OCI-LY1 (cell line): ENCODE data around the gene PIGH.

Experiments used
- EZH2 ChIP-seq: fragments of 200-600 bp; sonication (generic), shearing (Covaris generic); IDR thresholded peaks from 2 replicates; pipeline ENCODE4 v1.8.0; 2017; ENCODE audit warnings: borderline replicate concordance, mixed run types, mild to moderate bottlenecking, antibody characterized with exemption, low read length, moderate library complexity, mixed read lengths
- TF ChIP-seq, protein P1 (sequence below): fragments of 200-600 bp; sonication (generic), shearing (Covaris generic); IDR thresholded peaks from 2 replicates; pipeline ENCODE4 v1.5.1; 2017; ENCODE audit warnings: mild to moderate bottlenecking, antibody characterized with exemption, low read length, moderate library complexity, mixed read lengths

DNA sequence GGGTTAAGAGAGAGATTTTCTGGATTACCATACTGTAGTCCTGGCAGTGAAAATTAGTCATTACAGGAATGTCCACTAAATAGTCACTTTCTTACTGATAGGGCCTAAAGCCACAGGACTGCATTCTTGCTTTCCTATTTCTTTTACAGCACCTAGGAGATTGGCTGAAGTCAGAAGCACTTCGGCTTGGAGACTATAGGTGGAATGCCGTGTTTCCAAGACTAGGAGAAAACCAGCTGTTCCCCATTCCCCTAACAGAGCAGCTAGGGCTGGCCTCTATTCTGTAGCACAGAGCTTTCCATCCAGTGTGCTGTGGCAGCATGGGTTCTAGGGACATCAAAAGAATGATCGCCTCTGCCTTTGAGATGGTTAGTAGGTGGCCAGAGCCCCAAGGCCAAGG is 15.1 kb downstream of the PIGH start:
- TF ChIP-seq, protein P1, sequence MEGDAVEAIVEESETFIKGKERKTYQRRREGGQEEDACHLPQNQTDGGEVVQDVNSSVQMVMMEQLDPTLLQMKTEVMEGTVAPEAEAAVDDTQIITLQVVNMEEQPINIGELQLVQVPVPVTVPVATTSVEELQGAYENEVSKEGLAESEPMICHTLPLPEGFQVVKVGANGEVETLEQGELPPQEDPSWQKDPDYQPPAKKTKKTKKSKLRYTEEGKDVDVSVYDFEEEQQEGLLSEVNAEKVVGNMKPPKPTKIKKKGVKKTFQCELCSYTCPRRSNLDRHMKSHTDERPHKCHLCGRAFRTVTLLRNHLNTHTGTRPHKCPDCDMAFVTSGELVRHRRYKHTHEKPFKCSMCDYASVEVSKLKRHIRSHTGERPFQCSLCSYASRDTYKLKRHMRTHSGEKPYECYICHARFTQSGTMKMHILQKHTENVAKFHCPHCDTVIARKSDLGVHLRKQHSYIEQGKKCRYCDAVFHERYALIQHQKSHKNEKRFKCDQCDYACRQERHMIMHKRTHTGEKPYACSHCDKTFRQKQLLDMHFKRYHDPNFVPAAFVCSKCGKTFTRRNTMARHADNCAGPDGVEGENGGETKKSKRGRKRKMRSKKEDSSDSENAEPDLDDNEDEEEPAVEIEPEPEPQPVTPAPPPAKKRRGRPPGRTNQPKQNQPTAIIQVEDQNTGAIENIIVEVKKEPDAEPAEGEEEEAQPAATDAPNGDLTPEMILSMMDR, result no peak
- no peak for TF ChIP-seq EZH2
